HEK293 (cell line): ENCODE measurements around the gene SNTA1.

ENCODE experiments used
- EGR2 ChIP-seq: fragments of 450-650 bp; formaldehyde crosslinking; IDR thresholded peaks from 2 replicates; pipeline ENCODE4 v1.5.1; 2016; ENCODE audit warnings: low read depth, missing biosample characterization, missing genetic modification characterization
- GLIS2 ChIP-seq: fragments of 450-650 bp; formaldehyde crosslinking; IDR thresholded peaks from 2 replicates; pipeline ENCODE4 v1.5.1; 2016; ENCODE audit warnings: missing biosample characterization, missing genetic modification characterization
- KLF10 ChIP-seq: fragments of 450-650 bp; IDR thresholded peaks from 2 replicates; pipeline ENCODE4 v1.5.1; 2018; ENCODE audit warnings: missing biosample characterization, mild to moderate bottlenecking, missing genetic modification characterization
- KLF17 ChIP-seq: fragments of 450-650 bp; formaldehyde crosslinking; IDR thresholded peaks from 2 replicates; pipeline ENCODE4 v1.5.1; 2016; ENCODE audit warnings: missing biosample characterization, missing genetic modification characterization
- OVOL3 ChIP-seq: fragments of 450-650 bp; formaldehyde crosslinking; IDR thresholded peaks from 2 replicates; pipeline ENCODE4 v1.5.1; 2016; ENCODE audit warnings: missing biosample characterization, missing genetic modification characterization
- SP3 ChIP-seq: fragments of 450-650 bp; formaldehyde crosslinking; IDR thresholded peaks from 2 replicates; pipeline ENCODE4 v1.5.1; 2016; ENCODE audit warnings: missing biosample characterization, missing genetic modification characterization
- SP7 ChIP-seq: fragments of 450-650 bp; formaldehyde crosslinking; IDR thresholded peaks from 2 replicates; pipeline ENCODE4 v1.5.1; 2016; ENCODE audit warnings: missing biosample characterization, missing genetic modification characterization
- TSHZ1 ChIP-seq: fragments of 450-650 bp; formaldehyde crosslinking; IDR thresholded peaks from 2 replicates; pipeline ENCODE4 v1.5.1; 2016; ENCODE audit warnings: missing biosample characterization, missing genetic modification characterization, borderline replicate concordance
- WT1 ChIP-seq: fragments of 450-650 bp; formaldehyde crosslinking; IDR thresholded peaks from 2 replicates; pipeline ENCODE4 v1.5.1; 2016; ENCODE audit warnings: missing biosample characterization, missing genetic modification characterization
- ZBTB17 ChIP-seq: fragments of 450-650 bp; formaldehyde crosslinking; IDR thresholded peaks from 2 replicates; pipeline ENCODE4 v1.5.1; 2016; ENCODE audit warnings: missing biosample characterization, missing genetic modification characterization
- ZNF202 ChIP-seq: fragments of 450-650 bp; formaldehyde crosslinking; IDR thresholded peaks from 2 replicates; pipeline ENCODE4 v1.5.1; 2016; ENCODE audit warnings: missing biosample characterization, missing genetic modification characterization, borderline replicate concordance
- ZNF24 ChIP-seq: fragments of 450-650 bp; formaldehyde crosslinking; IDR thresholded peaks from 2 replicates; pipeline ENCODE4 v1.5.1; 2016; ENCODE audit warnings: missing biosample characterization, missing genetic modification characterization
- ZNF335 ChIP-seq: fragments of 450-650 bp; formaldehyde crosslinking; conservative IDR thresholded peaks from 2 replicates; pipeline ENCODE4 v1.5.1; 2016; ENCODE audit warnings: missing biosample characterization, missing genetic modification characterization
- ZNF350 ChIP-seq: fragments of 450-650 bp; formaldehyde crosslinking; IDR thresholded peaks from 2 replicates; pipeline ENCODE4 v1.5.0; 2017; ENCODE audit warnings: missing biosample characterization, mild to moderate bottlenecking, missing genetic modification characterization
- ZNF394 ChIP-seq: fragments of 450-650 bp; formaldehyde crosslinking; IDR thresholded peaks from 2 replicates; pipeline ENCODE4 v1.5.1; 2016; ENCODE audit warnings: missing biosample characterization, missing genetic modification characterization, mild to moderate bottlenecking, moderate library complexity, borderline replicate concordance
- ZNF398 ChIP-seq: fragments of 450-650 bp; formaldehyde crosslinking; IDR thresholded peaks from 2 replicates; pipeline ENCODE4 v1.5.1; 2017; ENCODE audit warnings: missing biosample characterization, missing genetic modification characterization
- ZNF433 ChIP-seq: fragments of 450-650 bp; formaldehyde crosslinking; IDR thresholded peaks from 2 replicates; pipeline ENCODE4 v1.5.1; 2016; ENCODE audit warnings: missing biosample characterization, missing genetic modification characterization, low read depth
- ZNF629 ChIP-seq: fragments of 450-650 bp; formaldehyde crosslinking; IDR thresholded peaks from 2 replicates; pipeline ENCODE4 v1.5.1; 2017; ENCODE audit warnings: missing biosample characterization, missing genetic modification characterization
- ZNF692 ChIP-seq: fragments of 450-650 bp; formaldehyde crosslinking; IDR thresholded peaks from 2 replicates; pipeline ENCODE4 v1.5.1; 2016; ENCODE audit warnings: missing biosample characterization, missing genetic modification characterization
- ZNF785 ChIP-seq: fragments of 450-650 bp; formaldehyde crosslinking; IDR thresholded peaks from 2 replicates; pipeline ENCODE4 v1.5.1; 2016; ENCODE audit warnings: missing biosample characterization, missing genetic modification characterization

Gene SNTA1

GRCh38 chr20:33489495-33490022 lies 46.0 kb upstream of the SNTA1 start (continued):
- TF ChIP-seq ZNF335 (peak; percentile 90), ZNF24 (tag by site-specific recombination) (0 out of 2 replicates have a peak, but pooled peaks have one; percentile 39), EGR2 (tag by site-specific recombination) (0 out of 2 replicates have a peak, but pooled peaks have one; percentile 31), OVOL3 (no peak), ZNF433 (tag by site-specific recombination) (no peak), SP7 (tag by site-specific recombination) (peak; percentile 74), ZNF350 (tag by site-specific recombination) (no peak), ZNF202 (tag by site-specific recombination) (no peak), SP3 (tag by site-specific recombination) (peak; percentile 86), ZNF692 (tag by site-specific recombination) (peak; percentile 30; the same call in 1 of the 2 replicates), KLF17 (tag by site-specific recombination) (0 out of 2 replicates have a peak, but pooled peaks have one; percentile 50), GLIS2 (tag by site-specific recombination) (peak; percentile 22; the same call in 1 of the 2 replicates), WT1 (tag by site-specific recombination) (0 out of 2 replicates have a peak, but pooled peaks have one; percentile 12), KLF10 (tag by site-specific recombination) (peak; percentile 42; the same call in 1 of the 2 replicates), ZNF785 (no peak), TSHZ1 (tag by site-specific recombination) (no peak), ZNF394 (tag by site-specific recombination) (0 out of 2 replicates have a peak, but pooled peaks have one; percentile 15), ZBTB17 (tag by site-specific recombination) (peak; percentile 49; the same call in 1 of the 2 replicates), ZNF398 (tag by site-specific recombination) (no peak), ZNF629 (tag by site-specific recombination) (peak; percentile 84)
